DMS153 (cell line): ENCODE measurements around the gene KRTAP9-9.
"Not testable (repeated sequence)": the region's sequence is repeated elsewhere in the genome, so short reads cannot be mapped to it uniquely, and the experiment has no call there.

Experiments used
- DNase-seq: peaks from one replicate; lab custom pipeline; 2025; lab: John Stamatoyannopoulos, UW

The KRTAP9-9 gene

DNA sequence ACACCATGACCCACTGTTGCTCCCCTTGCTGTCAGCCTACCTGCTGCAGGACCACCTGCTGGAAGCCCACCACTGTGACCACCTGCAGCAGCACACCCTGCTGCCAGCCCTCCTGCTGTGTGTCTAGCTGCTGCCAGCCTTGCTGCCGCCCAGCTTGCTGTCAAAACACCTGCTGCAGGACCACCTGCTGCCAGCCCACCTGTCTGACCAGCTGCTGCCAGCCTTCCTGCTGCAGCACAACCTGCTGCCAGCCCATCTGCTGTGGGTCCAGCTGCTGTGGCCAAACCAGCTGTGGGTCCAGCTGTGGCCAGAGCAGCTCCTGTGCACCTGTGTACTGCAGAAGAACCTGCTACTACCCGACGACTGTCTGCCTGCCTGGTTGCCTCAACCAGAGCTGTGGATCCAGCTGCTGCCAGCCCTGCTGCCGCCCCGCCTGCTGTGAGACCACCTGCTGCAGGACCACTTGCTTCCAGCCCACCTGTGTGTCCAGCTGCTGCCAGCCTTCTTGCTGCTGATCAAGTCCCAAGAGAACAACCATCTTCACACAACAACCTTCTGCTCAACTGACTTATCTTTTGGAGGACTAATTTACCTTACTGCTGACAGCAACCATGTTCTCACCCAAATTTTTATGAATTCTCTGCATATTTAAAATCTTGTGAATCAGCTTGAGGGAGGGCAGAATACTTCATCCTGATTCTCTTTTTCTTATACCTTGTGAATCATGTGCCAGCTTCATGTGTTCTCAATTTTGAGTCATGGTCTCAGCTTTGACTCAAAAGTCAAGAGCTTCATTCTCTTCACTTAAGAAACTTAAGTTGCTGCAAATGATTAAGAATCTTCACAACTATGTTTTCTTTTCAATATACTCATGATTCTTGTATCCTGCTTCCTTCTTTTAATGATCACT, at the start of gene KRTAP9-9:
KRTAP9-9 (plus strand) TSS at position 4 of the 910 bp plus-strand sequence.
- not testable (repeated sequence) for DNase-seq

DNA sequence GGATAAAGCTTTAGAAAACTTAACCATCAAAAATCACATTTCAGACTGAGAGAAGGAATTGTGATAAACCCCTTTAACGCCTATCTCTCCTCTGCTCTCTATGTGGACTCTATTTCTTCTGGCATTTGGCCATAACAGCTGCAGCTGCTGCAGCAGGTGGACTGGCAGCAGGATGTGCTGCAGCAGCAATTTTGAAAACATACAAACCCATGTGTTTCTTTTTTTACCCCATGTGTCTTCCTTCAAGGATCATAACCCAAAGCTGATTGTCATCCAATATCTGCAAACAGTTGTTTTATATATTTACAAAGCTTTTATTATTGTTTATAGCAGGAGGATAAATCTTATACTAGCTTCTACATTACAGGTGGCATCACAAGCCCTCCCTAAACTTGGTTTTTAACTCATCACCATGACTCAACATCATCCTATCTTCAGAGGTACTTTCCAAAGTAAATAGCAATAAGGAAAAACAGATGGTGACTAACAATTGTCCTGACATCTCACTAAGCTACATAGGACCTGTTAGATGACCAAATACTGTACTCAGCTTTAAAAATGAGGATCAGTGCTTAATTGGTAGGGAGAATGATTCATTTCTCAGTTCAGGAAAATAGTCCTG, 43.2 kb upstream of the KRTAP9-9 start:
- DNase-seq, result peak; percentile 79

DNA sequence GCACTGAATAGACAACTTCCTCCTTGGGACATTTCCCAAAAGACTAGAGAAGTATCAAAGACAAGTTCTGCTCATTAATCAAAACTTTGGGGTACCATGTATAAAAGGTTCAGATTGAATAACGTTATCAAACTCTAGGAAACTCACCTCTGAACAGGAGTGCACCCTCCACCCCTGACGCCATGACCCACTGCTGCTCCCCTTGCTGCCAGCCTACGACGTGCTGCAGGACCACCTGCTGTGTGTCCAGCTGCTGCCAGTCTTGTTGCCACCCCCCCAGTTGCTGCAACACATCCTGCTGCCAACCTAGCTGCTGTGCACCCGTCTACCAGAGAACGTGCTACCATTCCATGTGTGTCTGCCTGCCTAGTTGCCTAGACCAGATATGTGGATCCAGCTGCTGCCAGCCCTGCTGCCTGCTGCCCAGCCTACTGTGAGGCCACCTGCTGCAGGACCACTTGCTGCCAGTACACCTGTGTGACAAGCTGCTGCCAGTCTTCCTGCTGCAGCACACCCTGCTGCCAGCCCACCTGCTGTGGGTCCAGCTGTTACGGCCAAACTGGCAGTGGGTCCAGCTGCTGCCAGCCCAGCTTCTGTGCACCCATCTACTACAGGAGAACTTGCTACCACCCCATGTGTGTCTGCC, 42.5 kb upstream of the KRTAP9-9 start:
- DNase-seq, result peak; percentile 67

DNA sequence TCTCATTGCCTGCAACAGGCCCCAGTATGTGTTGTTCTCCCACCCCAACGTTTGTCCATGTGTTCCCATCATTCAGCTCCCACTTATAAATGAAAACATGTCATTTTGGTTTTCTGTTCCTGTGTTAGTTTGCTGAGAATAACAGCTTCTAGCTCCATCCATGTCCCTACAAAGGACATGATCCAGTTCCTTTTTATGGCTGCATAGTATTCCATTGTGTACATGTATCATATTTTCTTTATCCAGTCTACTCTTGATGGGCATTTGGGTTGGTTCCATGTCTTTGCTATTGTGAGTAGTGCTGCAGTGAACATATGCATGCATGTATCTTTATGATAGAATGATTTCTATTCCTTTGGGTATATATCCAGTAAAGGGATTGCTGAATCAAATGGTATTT, 39.5 kb upstream of the KRTAP9-9 start:
- DNase-seq, result no peak

DNA sequence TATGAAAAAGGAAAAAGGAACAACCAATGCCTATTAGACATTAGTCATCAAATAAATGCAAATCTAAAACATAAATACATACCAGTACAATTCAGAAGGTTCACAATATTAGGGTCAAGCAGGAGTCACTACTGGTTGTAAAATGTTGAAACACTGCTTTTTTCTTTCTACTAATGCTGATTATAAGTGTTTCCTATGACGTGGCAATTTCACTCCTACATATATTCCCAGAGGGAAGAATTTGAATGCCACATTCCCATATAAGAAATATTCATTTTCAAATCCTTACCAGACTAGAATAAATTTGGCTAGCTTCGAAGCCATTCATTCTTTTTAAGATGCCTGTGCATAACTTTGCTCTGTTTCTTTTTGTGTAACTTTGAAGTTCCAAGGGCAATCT, 31.4 kb upstream of the KRTAP9-9 start:
- DNase-seq, result no peak

DNA sequence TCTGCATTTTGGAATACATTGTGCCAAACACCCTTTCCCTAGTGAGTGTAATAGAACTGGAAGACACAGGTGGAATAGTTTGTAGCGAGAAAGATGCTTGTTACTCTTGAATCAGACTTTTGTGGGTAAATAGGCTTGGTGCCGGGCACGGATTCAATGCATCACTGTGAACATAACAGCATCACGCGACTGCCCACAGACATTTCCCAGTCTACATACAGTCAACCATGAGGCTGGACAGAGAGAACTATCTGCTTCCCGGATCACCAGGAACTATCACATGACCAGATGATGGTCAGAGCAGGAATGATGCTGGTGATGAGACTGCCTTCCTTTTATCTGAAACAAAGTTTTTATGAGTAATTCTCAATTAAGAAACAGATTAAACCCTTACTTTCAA, 29.1 kb upstream of the KRTAP9-9 start:
- no peak for DNase-seq

DNA sequence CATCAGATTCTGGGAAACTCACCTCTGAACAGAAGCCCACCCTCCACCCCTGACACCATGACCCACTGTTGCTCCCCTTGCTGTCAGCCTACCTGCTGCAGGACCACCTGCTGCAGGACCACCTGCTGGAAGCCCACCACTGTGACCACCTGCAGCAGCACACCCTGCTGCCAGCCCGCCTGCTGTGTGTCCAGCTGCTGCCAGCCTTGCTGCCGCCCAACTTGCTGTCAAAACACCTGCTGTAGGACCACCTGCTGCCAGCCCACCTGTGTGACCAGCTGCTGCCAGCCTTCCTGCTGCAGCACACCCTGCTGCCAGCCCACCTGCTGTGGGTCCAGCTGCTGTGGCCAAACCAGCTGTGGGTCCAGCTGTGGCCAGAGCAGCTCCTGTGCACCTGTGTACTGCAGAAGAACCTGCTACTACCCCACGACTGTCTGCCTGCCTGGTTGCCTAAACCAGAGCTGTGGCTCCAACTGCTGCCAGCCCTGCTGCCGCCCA, 28.5 kb upstream of the KRTAP9-9 start, which contains the start of gene KRTAP9-2:
KRTAP9-2 (plus strand) TSS at position 51 of the 498 bp plus-strand sequence; CDS start at position 58, 7 bp downstream.
- DNase-seq, result not testable (repeated sequence)

DNA sequence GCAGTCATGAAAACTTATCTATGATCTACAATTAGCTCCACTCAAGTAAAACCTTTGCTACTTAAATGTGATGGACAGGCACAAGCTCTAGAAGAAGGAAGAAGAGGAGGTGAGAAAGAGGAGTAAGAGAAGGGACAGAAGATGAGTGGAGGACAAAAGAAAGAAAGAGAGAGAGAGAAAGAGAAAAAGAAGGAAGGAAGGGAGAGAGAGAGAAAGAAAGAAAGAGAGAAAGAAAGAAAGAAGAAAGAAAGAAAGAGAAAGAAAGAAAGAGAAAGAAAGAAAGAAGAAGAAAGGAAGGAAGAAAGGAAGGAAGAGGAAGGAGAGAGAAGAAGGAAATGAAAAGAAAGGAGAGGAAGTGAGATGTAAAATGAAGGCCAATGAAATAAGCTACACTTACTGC, 25.1 kb upstream of the KRTAP9-9 start:
- DNase-seq, result no peak

DNA sequence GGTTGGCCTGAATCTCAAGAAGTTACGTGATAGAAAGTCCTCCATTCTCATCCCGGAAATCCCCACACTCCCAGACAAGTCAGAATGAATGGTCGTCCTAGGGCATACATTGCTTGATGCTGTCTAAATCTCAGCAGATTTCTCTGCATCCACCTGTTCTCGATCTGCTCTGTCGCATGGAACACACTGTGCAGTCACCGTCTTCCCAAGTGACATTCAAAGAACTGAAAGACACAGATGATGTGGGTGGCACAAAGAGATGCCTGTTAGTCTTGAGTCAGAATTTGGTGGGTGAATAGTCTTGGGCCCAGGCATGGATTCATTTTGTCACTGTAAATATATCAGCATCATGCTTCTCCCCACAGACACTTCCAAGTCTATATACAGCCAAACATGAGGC, 23.5 kb upstream of the KRTAP9-9 start:
- DNase-seq, result no peak

DNA sequence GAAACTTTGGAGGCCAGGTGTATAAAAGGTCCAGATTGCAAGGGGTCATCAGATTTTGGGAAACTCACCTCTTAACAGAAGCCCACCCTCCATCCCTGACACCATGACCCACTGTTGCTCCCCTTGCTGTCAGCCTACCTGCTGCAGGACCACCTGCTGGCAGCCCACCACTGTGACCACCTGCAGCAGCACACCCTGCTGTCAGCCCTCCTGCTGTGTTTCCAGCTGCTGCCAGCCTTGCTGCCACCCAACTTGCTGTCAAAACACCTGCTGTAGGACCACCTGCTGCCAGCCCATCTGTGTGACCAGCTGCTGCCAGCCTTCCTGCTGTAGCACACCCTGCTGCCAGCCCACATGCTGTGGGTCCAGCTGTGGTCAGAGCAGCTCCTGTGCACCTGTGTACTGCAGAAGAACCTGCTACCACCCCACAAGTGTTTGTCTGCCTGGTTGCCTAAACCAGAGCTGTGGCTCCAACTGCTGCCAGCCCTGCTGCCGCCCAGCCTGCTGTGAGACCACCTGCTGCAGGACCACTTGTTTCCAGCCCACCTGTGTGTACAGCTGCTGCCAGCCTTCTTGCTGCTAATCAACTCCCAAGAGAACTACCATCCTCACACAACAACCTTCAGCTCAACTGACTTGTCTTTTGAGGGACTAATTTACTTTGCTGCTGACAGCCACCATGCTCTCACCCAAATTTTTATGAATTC, 22.6 kb upstream of the KRTAP9-9 start, which contains the start of gene KRTAP9-3:
KRTAP9-3 (plus strand) TSS at position 51 of the 707 bp plus-strand sequence; CDS start at position 104, 53 bp downstream.
- peak; percentile 51 for DNase-seq

DNA sequence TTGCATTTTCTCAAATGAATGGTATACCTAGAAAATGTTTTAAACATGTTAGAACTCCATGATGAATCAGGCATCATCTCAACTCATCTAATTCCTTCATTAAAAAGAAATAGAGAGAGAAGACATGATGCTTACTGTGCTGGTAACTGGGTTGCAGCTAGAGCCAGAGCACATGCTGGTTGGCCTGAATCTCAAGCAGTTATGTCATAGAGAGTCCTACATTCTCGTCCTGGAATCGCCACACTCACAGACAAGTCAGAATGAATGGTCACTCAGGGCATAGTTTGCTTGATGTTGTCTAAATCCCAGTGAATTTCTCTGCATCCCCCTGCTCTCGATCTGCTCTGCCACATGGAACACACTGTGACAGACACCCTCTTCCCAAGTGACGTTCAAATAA, 18.1 kb upstream of the KRTAP9-9 start:
- not testable (repeated sequence) for DNase-seq

DNA sequence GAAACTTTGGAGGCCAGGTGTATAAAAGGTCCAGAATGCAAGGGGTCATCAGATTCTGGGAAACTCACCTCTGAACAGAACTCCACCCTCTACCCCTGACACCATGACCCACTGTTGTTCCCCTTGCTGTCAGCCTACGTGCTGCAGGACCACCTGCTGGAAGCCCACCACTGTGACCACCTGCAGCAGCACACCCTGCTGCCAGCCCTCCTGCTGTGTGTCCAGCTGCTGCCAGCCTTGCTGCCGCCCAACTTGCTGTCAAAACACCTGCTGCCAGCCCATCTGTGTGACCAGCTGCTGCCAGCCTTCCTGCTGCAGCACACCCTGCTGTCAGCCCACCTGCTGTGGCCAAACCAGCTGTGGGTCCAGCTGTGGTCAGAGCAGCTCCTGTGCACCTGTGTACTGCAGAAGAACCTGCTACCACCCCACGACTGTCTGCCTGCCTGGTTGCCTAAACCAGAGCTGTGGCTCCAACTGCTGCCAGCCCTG, 17.2 kb upstream of the KRTAP9-9 start, which contains the start of gene KRTAP9-8:
KRTAP9-8 (plus strand) TSS at position 51 of the 489 bp plus-strand sequence; CDS start at position 104, 53 bp downstream.
- peak; percentile 12 for DNase-seq

DNA sequence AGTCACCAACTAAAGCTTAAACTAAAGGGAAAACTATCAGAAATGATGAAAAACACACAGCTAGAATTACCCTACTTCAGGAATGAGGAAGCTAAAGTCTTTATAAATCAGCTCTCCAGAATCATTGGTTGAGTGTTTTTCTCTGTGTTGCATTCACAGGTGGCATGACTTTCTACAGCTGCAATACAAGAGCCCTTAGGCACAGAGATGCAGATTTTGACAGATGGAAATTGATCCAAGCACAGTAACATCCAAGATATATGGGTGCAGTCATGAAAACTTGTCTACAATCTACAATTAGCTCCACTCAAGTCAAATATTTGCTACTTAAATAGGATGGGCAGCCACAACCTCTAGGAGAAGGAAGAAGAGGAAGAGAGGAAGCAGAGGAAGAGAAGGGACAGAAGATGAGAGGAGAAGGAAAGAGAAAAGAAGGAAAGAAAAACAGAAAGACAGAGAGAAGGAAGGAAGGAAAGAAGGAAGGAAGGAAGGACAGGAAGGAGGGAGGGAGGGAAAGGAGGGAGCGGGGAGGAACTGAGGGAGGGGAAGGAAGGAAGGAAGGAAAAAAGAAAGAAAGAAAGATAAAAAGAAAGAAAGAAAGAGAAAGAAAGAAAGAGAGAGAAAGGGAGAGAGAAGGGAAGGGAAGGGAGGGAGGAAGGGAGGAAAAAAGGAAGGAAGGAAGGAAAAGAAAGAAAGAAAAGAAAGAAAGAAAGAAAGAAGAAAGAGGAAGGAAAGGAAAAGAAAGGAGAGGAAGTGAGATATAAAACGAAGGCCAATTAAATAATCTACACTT, 8.0 kb upstream of the KRTAP9-9 start:
- not testable (repeated sequence) for DNase-seq

DNA sequence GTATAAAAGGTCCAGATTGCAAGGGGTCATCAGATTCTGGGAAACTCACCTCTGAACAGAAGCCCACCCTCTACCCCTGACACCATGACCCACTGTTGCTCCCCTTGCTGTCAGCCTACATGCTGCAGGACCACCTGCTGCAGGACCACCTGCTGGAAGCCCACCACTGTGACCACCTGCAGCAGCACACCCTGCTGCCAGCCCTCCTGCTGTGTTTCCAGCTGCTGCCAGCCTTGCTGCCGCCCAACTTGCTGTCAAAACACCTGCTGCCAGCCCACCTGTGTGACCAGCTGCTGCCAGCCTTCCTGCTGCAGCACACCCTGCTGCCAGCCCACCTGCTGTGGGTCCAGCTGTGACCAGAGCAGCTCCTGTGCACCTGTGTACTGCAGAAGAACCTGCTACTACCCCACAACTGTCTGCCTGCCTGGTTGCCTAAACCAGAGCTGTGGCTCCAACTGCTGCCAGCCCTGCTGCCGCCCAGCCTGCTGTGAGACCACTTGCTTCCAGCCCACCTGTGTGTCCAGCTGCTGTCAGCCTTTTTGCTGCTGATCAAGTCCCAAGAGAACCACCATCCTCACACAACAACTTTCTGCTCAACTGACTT, 5.4 kb upstream of the KRTAP9-9 start, which contains the start of gene KRTAP9-4:
KRTAP9-4 (plus strand) TSS at position 51 of the 604 bp plus-strand sequence; CDS start at position 85, 34 bp downstream.
- not testable (repeated sequence) for DNase-seq

DNA sequence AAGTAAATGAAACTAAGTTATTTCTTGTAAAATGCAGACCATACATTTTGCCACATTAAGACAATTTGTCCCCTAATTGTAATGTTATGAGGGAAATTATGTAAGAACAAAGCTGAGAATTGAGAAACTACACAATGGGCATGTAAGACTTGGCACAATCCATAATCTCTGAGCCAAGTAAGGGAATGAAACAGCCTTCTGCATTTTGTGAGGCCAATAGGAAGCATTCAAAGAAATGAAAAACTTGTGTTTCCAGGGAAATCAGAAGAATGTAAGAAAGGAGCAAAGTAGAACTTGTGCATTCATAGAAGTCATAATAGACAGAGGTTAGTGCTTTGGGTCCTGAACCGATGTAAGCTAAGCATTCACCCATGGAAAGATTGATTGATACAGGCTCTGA, 3.9 kb upstream of the KRTAP9-9 start:
- no peak for DNase-seq

DNA sequence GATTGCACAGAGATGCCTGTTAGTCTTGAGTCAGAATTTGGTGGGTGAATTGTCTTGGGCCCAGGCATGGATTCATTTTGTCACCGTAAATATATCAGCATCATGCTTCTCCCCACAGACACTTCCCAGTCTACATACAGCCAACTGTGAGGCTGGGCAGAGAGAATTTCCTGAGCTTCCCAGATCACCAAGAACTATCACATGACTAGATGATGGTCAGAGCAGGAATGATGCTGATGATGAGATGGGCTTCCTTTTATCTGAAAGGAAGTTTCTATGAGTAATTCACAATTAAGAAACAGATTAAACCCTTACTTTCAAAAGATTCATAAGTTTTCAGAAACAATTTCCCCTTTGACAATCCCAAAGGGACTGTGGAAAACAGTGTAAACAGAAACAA, 323 bp upstream of the KRTAP9-9 start:
- DNase-seq, result no peak

DNA sequence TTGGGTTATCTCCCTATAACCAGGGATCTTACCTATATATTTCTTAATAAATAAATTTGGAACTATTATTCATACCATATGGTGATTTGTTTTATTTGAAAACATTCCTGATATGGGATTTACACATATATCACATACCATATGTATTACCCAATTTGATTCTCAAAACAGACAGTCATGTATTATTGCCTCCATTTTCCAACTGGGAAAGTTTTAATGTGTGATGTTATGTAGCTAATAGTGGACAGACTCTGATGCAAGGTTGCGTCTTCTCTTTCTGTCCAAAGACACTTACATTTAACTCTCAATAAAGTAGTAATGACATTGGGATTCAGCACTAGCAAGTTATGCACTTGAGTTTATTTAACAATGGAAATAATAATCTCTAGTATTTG, 1.1 kb downstream of the KRTAP9-9 start:
- DNase-seq, result no peak

DNA sequence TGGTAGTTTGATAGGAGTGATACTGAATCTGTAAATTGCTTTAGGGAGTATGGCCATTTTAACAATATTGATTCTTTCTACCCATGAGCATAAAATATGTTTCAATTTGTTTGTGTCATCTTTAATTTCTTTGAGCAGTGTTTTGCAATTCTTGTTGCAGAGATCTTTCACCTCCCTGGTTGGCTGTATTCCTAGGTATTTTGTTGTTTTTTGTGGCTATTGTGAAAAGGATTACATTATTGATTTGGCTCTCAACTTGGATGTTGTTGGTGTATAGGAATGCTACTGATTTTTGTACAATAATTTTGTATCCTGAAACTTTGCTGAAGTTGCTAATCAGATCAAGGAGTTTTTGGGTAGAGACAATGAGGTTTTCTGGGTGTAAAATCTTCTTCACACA, 3.2 kb downstream of the KRTAP9-9 start:
- DNase-seq, result no peak

DNA sequence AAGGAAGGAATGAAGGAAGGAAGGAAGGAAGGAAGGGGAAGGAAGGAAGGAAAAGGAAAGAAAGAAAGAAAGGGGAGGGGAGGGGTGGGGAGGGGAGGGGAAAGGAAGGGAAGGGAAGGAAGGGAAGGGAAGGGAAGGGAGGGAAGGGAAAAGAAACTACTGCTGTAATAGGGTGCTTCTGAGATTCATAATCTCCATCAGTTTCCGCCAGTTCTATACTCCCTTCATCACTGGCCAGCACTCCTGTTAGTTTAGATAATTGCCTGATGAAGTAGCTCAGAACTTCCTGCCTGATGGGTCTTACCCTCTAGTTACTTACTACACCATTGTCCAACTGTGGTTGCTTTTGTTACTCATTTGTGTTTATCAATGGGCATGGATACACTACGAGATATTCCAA, 8.0 kb downstream of the KRTAP9-9 start:
- no peak for DNase-seq

DNA sequence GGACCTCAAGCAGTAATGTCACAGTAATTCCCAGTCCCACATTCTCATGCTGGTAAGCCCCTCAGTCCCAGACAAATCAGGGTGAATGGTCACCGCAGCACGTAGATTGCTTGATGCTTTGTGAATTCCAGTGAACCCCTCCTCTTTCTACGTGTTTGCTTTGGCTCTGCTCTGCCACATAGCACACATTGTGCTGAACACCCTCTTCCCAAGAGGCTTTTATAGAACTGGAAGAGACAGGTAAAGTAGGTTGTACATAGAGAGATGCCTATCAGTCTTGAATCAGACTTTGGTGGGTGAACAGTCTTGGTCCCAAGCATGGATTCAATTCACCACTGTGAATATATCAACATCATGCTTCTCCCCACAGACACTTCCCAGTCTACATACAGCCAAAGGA, 9.4 kb downstream of the KRTAP9-9 start:
- DNase-seq, result no peak
